ENCODE results near the gene MTMR10.

- TF ChIP-seq CTCF (conservative IDR thresholded peaks at IDR 0.05 in 1 of 2, IDR thresholded peaks at IDR 0.05 in 1 of 2; ENCODE audit: low read depth in 1 of 2, low read length in 2 of 2): no peak
- TF ChIP-seq EZH2 (IDR thresholded peaks at IDR 0.05; ENCODE audit: low read length, missing control alignments): no peak
Observed at GRCh38 chr15:30953183-30953582, 38.2 kb downstream of the MTMR10 start.
